ENCODE measurements around the gene NTF3.

Gene NTF3

DNA sequence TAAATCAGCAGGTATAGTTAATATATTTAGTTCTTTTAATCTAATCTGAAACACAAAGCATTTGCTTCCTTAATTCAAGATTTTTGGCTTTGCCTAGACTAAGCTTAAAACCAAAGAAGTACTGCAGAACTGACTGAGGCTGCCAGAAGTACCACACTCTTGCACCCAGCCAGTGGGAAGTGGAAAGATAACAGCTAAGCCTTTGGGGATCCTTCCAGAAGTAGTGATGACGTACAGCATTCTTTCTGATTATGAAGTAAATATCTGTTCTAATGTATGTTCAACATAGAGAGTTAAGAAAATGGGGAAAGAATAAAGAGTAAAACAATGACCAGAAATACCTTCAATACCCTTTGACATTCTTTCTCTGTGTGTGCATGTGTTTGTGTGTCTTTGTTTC lies 19.3 kb downstream of the NTF3 start:
- TF ChIP-seq, protein P1, sequence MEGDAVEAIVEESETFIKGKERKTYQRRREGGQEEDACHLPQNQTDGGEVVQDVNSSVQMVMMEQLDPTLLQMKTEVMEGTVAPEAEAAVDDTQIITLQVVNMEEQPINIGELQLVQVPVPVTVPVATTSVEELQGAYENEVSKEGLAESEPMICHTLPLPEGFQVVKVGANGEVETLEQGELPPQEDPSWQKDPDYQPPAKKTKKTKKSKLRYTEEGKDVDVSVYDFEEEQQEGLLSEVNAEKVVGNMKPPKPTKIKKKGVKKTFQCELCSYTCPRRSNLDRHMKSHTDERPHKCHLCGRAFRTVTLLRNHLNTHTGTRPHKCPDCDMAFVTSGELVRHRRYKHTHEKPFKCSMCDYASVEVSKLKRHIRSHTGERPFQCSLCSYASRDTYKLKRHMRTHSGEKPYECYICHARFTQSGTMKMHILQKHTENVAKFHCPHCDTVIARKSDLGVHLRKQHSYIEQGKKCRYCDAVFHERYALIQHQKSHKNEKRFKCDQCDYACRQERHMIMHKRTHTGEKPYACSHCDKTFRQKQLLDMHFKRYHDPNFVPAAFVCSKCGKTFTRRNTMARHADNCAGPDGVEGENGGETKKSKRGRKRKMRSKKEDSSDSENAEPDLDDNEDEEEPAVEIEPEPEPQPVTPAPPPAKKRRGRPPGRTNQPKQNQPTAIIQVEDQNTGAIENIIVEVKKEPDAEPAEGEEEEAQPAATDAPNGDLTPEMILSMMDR (conservative IDR thresholded peaks at IDR 0.05), result no peak
- H3K27ac ChIP-seq, result no peak overlapping the region

DNA sequence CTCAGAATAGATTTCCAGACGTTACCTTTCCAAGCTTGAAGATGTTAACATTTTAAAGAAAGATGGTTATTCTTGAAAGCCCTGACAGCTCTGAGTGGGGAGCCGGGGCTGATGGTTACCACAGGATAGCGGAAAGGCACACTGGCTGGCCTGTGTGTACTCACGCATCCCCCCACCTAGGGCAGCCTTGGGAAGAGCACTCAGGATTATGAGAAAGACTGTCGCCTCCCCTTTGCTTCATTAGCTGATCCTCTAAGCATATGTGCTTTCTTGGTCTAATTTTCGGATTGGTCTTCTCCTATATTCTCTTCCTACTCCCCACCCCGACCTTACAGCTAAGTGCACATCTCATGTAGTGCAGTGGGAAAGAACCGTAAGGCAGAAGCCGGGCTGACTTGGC lies 20.7 kb downstream of the NTF3 start:
- TF ChIP-seq, protein P1 (conservative IDR thresholded peaks at IDR 0.05), result no peak

DNA sequence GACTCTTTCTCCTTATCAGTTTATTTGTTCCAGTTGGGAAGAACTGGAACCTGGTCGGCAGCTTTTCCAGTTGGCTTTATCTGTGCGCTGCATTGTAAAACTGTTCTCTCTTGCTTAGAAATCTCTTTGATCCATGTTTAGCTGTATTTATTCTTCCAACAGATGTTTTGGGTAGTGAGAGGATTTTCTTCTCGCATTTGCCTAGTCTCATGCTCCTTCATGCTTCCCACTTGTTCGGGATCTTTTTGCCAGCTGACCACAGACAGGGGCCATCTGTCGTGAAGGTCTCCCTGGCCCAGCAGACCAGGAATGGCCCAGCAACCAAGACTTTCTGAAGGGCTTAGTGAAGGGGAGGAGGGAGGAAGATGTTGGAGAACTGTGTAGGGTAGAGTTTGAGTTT lies 21.6 kb downstream of the NTF3 start:
- H3K27ac ChIP-seq, result no peak overlapping the region
- TF ChIP-seq, protein P1 (conservative IDR thresholded peaks at IDR 0.05), result no peak

More for the DNA sequence above, 20.7 kb downstream of the NTF3 start:
- no peak overlapping the region for H3K27ac ChIP-seq

DNA sequence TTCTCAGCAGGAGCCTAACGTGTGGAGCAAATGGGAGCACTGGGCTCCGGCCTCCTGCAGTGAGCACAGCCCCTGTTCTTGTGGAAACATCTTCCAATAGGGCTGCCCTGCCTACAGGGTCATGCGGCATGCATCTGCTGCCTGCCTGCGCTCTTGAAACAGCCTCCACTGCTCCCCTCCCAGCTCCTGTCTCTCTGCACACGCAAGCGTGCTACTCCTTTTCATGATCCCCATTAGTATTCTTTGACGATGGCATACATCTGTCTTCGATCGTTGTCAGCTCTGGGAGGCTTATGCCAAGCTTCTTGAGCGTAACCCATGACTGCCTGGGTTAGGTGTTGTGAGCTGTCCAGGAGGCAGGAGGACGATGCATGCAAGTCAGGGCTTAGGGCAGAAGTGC lies 23.1 kb downstream of the NTF3 start:
- TF ChIP-seq, protein P1 (conservative IDR thresholded peaks at IDR 0.05), result no peak
- no peak overlapping the region for H3K27ac ChIP-seq

DNA sequence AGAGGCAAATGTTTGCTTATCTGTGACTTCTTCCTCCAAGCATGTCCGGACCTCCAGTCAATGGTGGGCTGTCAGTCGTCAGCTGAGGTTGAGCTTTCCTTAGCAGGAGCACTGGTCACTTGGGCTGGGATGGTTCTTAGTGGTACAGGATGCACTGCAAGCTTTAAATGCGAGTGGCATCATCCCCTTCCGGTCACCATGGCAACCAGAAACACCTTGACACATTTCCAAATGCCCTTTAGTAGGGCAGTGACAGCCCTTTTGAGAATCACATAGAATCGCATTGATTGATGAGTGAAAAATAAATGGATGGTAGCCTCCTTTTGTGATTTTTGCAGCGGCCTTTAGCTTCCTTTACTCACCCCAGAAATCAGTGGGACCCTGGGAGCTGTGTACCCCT lies 24.1 kb downstream of the NTF3 start:
- TF ChIP-seq, protein P1 (conservative IDR thresholded peaks at IDR 0.05), result no peak
- H3K27ac ChIP-seq, result no peak overlapping the region

DNA sequence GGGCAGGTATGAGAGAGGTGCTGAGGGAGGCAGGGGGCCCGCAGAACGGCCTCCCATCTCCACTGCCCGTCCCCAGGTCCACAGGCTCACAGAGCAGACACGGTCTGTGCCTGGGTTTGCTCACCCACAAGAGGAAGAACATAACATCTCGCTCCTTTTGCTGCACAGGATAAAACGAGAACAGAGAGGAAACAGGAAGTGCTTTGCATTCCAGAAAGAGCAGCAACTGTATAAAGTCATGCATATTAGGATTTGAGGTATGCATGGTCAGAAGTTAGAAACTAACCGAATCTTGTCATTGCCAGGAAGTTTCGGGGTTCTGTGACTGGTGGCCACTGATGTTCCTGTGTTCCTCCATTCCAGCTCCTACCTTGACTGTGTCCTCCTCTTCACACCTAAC lies 25.0 kb downstream of the NTF3 start:
- TF ChIP-seq, protein P1 (conservative IDR thresholded peaks at IDR 0.05), result no peak

DNA sequence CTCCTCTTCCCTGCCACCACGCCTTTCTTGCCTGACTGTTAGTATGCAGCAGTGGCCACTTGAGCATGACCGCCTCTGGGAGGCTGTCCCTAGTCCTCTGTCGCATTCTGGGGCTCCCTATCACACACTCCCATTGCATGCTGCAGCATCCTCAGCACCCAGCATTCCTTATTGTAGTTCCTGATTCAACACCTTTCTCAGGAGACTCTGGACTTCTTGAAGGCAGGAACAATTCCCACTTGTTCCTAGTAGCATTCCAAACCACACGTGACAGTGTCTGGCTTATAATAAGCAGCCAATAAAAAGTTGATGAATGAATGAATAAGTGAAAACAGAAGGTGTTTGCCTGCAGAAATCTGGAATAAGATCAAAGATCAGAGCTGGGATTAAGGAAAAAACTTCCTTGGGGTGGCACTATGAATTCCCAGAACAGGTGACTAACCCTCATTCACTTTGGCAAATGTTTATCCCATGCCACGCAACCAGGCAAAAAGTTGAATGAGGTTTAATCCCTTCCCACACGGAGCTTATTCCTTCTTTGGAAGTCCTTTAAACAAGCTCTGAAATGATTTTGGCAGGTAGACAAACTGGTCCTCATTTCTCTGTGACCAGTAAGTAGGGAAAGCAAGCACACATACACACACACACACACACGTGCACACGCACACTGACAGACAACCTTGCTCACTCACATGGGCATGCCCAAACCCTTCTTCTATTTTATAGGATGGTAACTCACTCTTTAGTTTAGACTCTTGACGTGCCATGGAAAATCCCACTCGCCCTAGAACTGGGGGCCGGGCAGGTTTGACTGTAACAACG lies 26.5 kb downstream of the NTF3 start:
- no peak overlapping the region for H3K27ac ChIP-seq
- TF ChIP-seq, protein P1 (conservative IDR thresholded peaks at IDR 0.05), result no peak

More for the DNA sequence above, 25.0 kb downstream of the NTF3 start:
- no peak overlapping the region for H3K27ac ChIP-seq
